Adrenal gland (tissue), 12 donors: ENCODE results near the gene GJA4. TPM values are rescaled to one million over a fixed set of nuclear protein-coding genes. Genes with fewer than 3 reads are reported as not detected.
"Not testable (repeated sequence)": the region's sequence is repeated elsewhere in the genome, so short reads cannot be mapped to it uniquely, and the experiment has no call there.

Experiments used
- DNase-seq, 7 donors: peaks; one replicate each; pipeline ENCODE4 v3.0.0-alpha.2; 2019 to 2020
- H3K27ac ChIP-seq, 5 donors: fragments of 200-600 bp; sonication (generic) in 4 of 5; 1 replicate in 3 of 5; 2 replicates in 2 of 5; pipeline versions ENCODE4 v1.5.1 to v1.8.0; 2016 to 2020; ENCODE audit warnings: mild to moderate bottlenecking in 1 of 5
- H3K27me3 ChIP-seq: fragments of 200-600 bp; 2 replicates; pipeline ENCODE4 v1.8.0; 2021
- H3K36me3 ChIP-seq, 2 donors: fragments of 200-600 bp; replicated peaks in 1 of 2; 1 replicate in 1 of 2; 2 replicates in 1 of 2; pipeline versions ENCODE4 v1.5.1 to v1.8.0; 2018 to 2022
- H3K4me1 ChIP-seq, 2 donors: fragments of 200-600 bp; replicated peaks in 1 of 2; 1 replicate in 1 of 2; 2 replicates in 1 of 2; pipeline versions ENCODE4 v1.5.1 to v1.8.0; 2018 to 2021
- H3K4me3 ChIP-seq, 4 donors: fragments of 200-600 bp; sonication (generic) in 3 of 4; one replicate each; pipeline ENCODE4 v1.5.1; 2016 to 2018
- H3K9me3 ChIP-seq, 3 donors: fragments of 200-600 bp; sonication (generic) in 1 of 3; replicated peaks in 1 of 3; 1 replicate in 2 of 3; 2 replicates in 1 of 3; pipeline versions ENCODE4 v1.5.1 to v1.8.0; 2016 to 2021
- CTCF ChIP-seq, 6 experiments: fragments of 450-650 bp in 4 of 6; fragments of 200-600 bp in 2 of 6; sonication (generic) in 1 of 6; IDR thresholded peaks; 1 replicate in 5 of 6; 2 replicates in 1 of 6; pipeline versions ENCODE4 v1.5.1 to v1.8.0; 2016 to 2021; ENCODE audit warnings: antibody characterized with exemption in 6 of 6, mild to moderate bottlenecking in 2 of 6, moderate library complexity in 1 of 6
- POLR2A ChIP-seq, 2 donors: fragments of 450-650 bp; IDR thresholded peaks; one replicate each; pipeline ENCODE4 v1.6.1; 2017; ENCODE audit warnings: antibody characterized with exemption in 2 of 2, mild to moderate bottlenecking in 2 of 2, moderate library complexity in 1 of 2
- WGBS, 4 donors: extraction: QIAGEN DNeasy Blood & Tissue Kit in 2 of 4; methylation state at CpG; one replicate each; pipeline versions ENCODE4 v1.1.5 to v1.1.7; 2013 to 2017; 5-methylcytosine and 5-hydroxymethylcytosine counted together
- intact Hi-C, 2 donors: fragments of 100-400 bp; cut with DNase I; formaldehyde crosslinking; loops; one replicate each; pipeline versions ENCODE4 v1.14.1 to v1.15.0; 2022 to 2023
- polyA plus RNA-seq, 3 donors: library from polyadenylated mRNA; stranded (reverse); fragments of 200-250 nt in 2 of 3; fragments of 350-450 nt in 1 of 3; fragmentation: Illumina TruSeq in 1 of 3; extraction: RNeasy Lipid Tissue Mini Kit (QIAGEN cat#74804) in 1 of 3; gene quantifications; one replicate each; pipeline ENCODE4 v1.2.3, GENCODE V29; 2013 to 2014
- total RNA-seq, 9 donors: library from RNA; depleted of rRNA in 4 of 9; stranded (reverse); fragments of >200 nt in 4 of 9; fragments of 120-200 nt in 1 of 9; fragmentation: NEBNext Ultra II Directional in 1 of 9; extraction: Animal tissue kit (Norgen Biotek cat#: 25700) in 1 of 9; gene quantifications; one replicate each; pipeline versions ENCODE4 v1.1.0 to v1.2.4, GENCODE V29; 2013 to 2023
- donor health status: healthy with polysubstance abuse.
- donor health status: Bipolar disorder and iron deficiency.
- donor health status: DM: yes; HTN: yes; CAD: no.
- donor health status: DM: no; HTN: no; CAD: no.
- donor health status: DM: no; HTN: no; CAD: no.
- donor health status: DM: yes; HTN: yes; CAD: no.

GJA4 gene
- total and polyA plus RNA-seq, 12 donors: 4.8 to 68.4 (median 19.7) TPM

DNA sequence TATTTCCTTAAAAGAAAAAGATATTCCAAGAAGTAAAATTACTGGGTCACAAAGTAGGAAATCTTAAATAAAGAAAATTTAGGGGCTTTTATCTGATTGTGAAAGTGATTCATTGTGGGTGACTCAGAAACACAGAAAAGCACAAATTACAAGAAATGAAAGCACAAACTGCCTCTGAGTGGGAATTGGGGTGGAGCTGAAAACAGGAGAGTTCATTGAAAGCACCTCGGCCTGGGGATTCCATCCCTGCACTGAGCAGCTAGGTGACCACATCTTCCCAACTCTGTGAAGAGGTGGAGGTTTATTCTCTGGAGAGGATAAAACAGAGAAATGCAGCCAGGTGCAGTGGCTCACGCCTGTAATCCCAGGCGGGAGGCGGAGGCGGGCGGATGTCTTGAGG, 7.4 kb downstream of the GJA4 start:
- Histone ChIP-seq H3K4me1 (peaks cover 16 to 26% of the 10 kb centered on the region in 2 donors), H3K27ac (peak overlapping the region in 3 of 5 donors; percentile 33 to 80 (median 49)), H3K9me3 (no peaks in the 10 kb centered on the region), H3K4me3 (no peak overlapping the region), H3K36me3 (no peaks in the 10 kb centered on the region), H3K27me3 (no peaks in the 10 kb centered on the region)
- intact Hi-C loops: no loop called here
- no peak for TF ChIP-seq POLR2A (IDR thresholded peaks at IDR 0.05)
- no peak for TF ChIP-seq CTCF (IDR thresholded peaks at IDR 0.05)
- WGBS, 4 donors: 69 to 86% (median 79%) methylated on average over 6 of the region's 6 CpGs
- DNase-seq: peak in 2 of 7 donors; percentile 64 to 66

DNA sequence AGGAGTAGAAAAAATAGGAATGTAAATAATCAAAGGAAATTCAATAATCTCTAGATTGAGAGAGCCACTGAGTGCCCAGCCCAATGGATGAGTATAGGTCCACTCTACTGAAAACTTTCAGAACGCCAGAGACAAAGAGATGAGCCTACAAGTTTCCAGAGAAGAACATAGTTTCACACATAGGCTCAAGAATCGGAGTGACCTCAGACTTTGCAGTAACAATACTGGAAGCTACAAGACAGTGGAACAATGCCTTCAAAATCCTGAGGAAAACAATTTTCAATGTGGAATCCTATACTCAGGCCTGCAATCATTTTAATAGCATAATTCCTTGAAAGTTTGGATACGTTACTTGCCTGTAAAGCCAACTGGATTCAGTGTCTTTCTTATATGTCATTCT, 11.0 kb downstream of the GJA4 start:
- H3K4me3 ChIP-seq: no peak overlapping the region
- no peak for TF ChIP-seq CTCF (IDR thresholded peaks at IDR 0.05)
- no peak for TF ChIP-seq POLR2A (IDR thresholded peaks at IDR 0.05)
- no peak overlapping the region for H3K27ac ChIP-seq
- H3K9me3 ChIP-seq: no peaks in the 10 kb centered on the region
- intact Hi-C loops: no loop called here
- no peaks in the 10 kb centered on the region for H3K27me3 ChIP-seq
- 92 to 99% (median 95%) methylated on average over 3 of the region's 3 CpGs for WGBS, 4 donors
- H3K4me1 ChIP-seq: peaks cover 12 to 19% of the 10 kb centered on the region in 2 donors
- no peak for DNase-seq
- no peaks in the 10 kb centered on the region for H3K36me3 ChIP-seq

DNA sequence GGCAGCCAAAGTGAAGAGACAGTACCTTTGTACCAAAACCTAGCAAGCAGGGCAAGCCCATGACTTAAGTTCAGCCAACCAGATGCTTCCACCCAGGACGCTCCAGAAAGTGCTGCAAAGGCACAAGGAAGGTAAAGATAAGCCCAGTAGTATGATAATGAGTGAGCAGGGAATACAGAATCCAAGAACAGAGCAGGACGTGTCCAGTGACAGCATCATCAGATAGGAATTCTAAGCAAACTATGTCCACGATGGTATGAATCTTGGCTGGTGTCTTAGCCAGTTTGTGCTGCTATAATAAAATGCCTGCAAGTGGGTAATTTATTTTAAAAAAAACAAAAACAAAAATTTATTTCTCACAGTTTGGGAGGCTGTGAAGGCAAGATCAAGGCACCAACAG, 13.6 kb downstream of the GJA4 start:
- DNase-seq: no peak
- Histone ChIP-seq H3K27me3 (no peaks in the 10 kb centered on the region), H3K4me3 (no peak overlapping the region), H3K36me3 (no peaks in the 10 kb centered on the region), H3K4me1 (no peaks in the 10 kb centered on the region), H3K27ac (no peak overlapping the region), H3K9me3 (no peaks in the 10 kb centered on the region)
- 55 to 87% (median 82%) methylated on average over 3 of the region's 3 CpGs for WGBS, 4 donors
- intact Hi-C loops: no loop called here
- no peak for TF ChIP-seq POLR2A (IDR thresholded peaks at IDR 0.05)
- no peak for TF ChIP-seq CTCF (IDR thresholded peaks at IDR 0.05)

- intact Hi-C loops: no loop called here
- Histone ChIP-seq H3K9me3 (no peaks in the 10 kb centered on the region), H3K27me3 (no peaks in the 10 kb centered on the region), H3K4me1 (no peaks in the 10 kb centered on the region), H3K4me3 (no peak overlapping the region), H3K36me3 (no peaks in the 10 kb centered on the region), H3K27ac (no peak overlapping the region)
- no peak for DNase-seq
- TF ChIP-seq CTCF (IDR thresholded peaks at IDR 0.05) (no peak), POLR2A (IDR thresholded peaks at IDR 0.05) (no peak)
- WGBS, 4 donors: 73 to 91% (median 89%) methylated on average over 4 to 9 of the region's 9 CpGs
Observed at GRCh38 chr1:34808051-34808810, 15.4 kb downstream of the GJA4 start.

GRCh38 chr1:34810781-34811180, 18.0 kb downstream of the GJA4 start:
- DNase-seq, H3K36me3 ChIP-seq, H3K27ac ChIP-seq, H3K27me3 ChIP-seq, H3K4me3 ChIP-seq, H3K4me1 ChIP-seq, intact Hi-C loops, H3K9me3 ChIP-seq: not testable (repeated sequence)
- 88 to 92% (median 89%) methylated on average over 3 of the region's 3 CpGs for WGBS, 4 donors
